ENCODE data around the gene CLCN5. TPM values are rescaled to one million over a fixed set of nuclear protein-coding genes. Genes with fewer than 3 reads are reported as not detected.

Gene CLCN5
- total RNA-seq, 1 donor from 2014 or later: 8.7 TPM

DNA sequence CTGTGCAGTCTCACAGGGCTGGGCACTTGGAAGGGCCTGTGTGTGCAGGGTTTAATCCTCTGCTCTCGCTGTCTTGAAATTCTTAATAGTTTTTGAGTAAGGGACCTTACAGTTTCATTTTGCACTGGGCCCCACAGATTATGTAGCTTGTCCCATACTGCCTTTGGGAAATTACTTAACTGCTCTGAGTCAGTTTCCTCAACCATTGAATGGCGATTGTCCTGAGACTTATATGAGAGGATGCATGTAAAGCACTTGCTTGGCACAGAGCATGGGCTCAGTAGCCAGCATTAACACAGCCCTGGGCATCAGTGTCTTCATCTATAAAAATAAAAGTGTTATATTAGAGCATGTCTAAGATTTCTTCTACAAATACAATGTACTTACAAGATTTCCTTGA, 55.8 kb downstream of the CLCN5 start:
- TF ChIP-seq, protein P1, sequence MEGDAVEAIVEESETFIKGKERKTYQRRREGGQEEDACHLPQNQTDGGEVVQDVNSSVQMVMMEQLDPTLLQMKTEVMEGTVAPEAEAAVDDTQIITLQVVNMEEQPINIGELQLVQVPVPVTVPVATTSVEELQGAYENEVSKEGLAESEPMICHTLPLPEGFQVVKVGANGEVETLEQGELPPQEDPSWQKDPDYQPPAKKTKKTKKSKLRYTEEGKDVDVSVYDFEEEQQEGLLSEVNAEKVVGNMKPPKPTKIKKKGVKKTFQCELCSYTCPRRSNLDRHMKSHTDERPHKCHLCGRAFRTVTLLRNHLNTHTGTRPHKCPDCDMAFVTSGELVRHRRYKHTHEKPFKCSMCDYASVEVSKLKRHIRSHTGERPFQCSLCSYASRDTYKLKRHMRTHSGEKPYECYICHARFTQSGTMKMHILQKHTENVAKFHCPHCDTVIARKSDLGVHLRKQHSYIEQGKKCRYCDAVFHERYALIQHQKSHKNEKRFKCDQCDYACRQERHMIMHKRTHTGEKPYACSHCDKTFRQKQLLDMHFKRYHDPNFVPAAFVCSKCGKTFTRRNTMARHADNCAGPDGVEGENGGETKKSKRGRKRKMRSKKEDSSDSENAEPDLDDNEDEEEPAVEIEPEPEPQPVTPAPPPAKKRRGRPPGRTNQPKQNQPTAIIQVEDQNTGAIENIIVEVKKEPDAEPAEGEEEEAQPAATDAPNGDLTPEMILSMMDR (IDR thresholded peaks at IDR 0.05): no peak
- Histone ChIP-seq H3K9me3 (ENCODE audit: low read depth) (no peaks in the 10 kb centered on the region), H3K9ac (no peak overlapping the region), H3K4me3 (no peak overlapping the region), H3K36me3 (no peaks in the 10 kb centered on the region), H3K27ac (no peak overlapping the region), H2AFZ (replicated peaks) (no peak overlapping the region), H3F3A (ENCODE audit: low read depth) (no peaks in the 10 kb centered on the region), H3K4me2 (no peak overlapping the region), H3K79me2 (ENCODE audit: low read depth) (no peaks in the 10 kb centered on the region), H3K27me3 (no peaks in the 10 kb centered on the region), H3K4me1 (peaks cover 8% of the 10 kb centered on the region), H4K20me1 (ENCODE audit: low read depth) (no peaks in the 10 kb centered on the region)
- no peaks in the 10 kb centered on the region for H3K36me3 Mint-ChIP-seq
- no peak overlapping the region for H3K27ac Mint-ChIP-seq
- no peak overlapping the region for H3K4me3 Mint-ChIP-seq
- H3K4me1 Mint-ChIP-seq: peaks cover 23% of the 10 kb centered on the region
- H3K9me3 Mint-ChIP-seq: peaks cover 3% of the 10 kb centered on the region
- no peaks in the 10 kb centered on the region for H3K27me3 Mint-ChIP-seq (ENCODE audit: insufficient read depth, low read depth)
- DNase-seq (ENCODE audit: low spot score): no peak

DNA sequence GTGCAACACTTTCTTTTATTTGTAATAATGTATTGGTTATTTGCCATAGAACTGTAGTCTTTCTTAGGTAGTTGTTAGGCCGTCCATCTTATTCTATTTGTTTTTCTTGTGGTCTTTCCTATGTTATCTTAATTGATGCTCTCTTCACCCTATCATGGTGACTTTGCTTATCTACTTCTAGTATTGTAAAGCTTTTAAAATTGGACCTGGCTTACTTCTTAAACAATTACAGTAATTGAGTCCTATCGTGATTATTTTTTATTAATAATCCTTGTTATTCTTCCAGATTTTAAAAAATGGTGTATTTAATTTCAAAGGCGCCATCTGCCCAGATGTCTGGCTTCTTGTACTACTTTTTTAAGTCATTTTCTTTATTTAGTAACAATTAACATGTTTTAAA, 63.7 kb downstream of the CLCN5 start:
- no peak for DNase-seq (ENCODE audit: low spot score)
- peaks cover 21% of the 10 kb centered on the region for H3K4me1 Mint-ChIP-seq
- H3K36me3 Mint-ChIP-seq: no peaks in the 10 kb centered on the region
- Histone ChIP-seq H3K4me3 (no peak overlapping the region), H3K27ac (no peak overlapping the region), H3K4me2 (no peak overlapping the region), H3K9ac (no peak overlapping the region), H4K20me1 (ENCODE audit: low read depth) (no peaks in the 10 kb centered on the region), H3F3A (ENCODE audit: low read depth) (no peaks in the 10 kb centered on the region), H3K4me1 (peaks cover 12% of the 10 kb centered on the region), H3K36me3 (no peaks in the 10 kb centered on the region), H3K9me3 (ENCODE audit: low read depth) (peaks cover 4% of the 10 kb centered on the region), H3K79me2 (ENCODE audit: low read depth) (no peaks in the 10 kb centered on the region), H3K27me3 (no peaks in the 10 kb centered on the region), H2AFZ (replicated peaks) (no peak overlapping the region)
- no peak overlapping the region for H3K4me3 Mint-ChIP-seq
- H3K27me3 Mint-ChIP-seq (ENCODE audit: insufficient read depth, low read depth): no peaks in the 10 kb centered on the region
- TF ChIP-seq EZH2phosphoT487 (IDR thresholded peaks at IDR 0.05) (no peak), EZH2 (IDR thresholded peaks at IDR 0.05) (no peak)
- TF ChIP-seq, protein P1 (IDR thresholded peaks at IDR 0.05): no peak
- H3K9me3 Mint-ChIP-seq: peaks cover 3% of the 10 kb centered on the region
- no peak overlapping the region for H3K27ac Mint-ChIP-seq

DNA sequence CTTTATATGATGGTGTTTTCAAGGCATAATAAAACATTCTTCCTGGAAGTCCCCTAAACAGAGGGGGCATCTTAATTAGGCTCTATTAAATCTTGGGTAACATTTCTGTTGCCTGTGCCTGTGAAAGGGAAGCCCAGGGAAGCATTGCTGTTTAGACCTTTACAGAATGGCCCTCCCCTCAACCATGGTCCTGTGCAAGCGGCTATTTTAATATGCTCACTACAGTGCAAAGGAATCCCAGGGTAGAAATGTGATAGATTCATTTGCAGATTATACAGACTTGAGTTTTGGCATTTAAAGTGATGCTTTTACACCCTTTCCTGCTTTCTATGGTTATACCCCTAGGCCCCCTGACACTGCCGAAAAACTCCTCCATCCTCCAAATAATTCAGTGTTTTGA, 65.3 kb downstream of the CLCN5 start:
- H3K79me2 ChIP-seq (ENCODE audit: low read depth): no peaks in the 10 kb centered on the region
- Mint-ChIP-seq H3K36me3 (no peaks in the 10 kb centered on the region), H3K9me3 (peaks cover 3% of the 10 kb centered on the region), H3K4me1 (peaks cover 13% of the 10 kb centered on the region), H3K27me3 (ENCODE audit: insufficient read depth, low read depth) (no peaks in the 10 kb centered on the region), H3K27ac (no peak overlapping the region), H3K4me3 (no peak overlapping the region)
- no peaks in the 10 kb centered on the region for H4K20me1 ChIP-seq (ENCODE audit: low read depth)
- no peaks in the 10 kb centered on the region for H3K27me3 ChIP-seq
- H3K9me3 ChIP-seq (ENCODE audit: low read depth): peaks cover 4% of the 10 kb centered on the region
- peaks cover 4% of the 10 kb centered on the region for H3K4me1 ChIP-seq
- no peak overlapping the region for H3K27ac ChIP-seq
- H3K36me3 ChIP-seq: no peaks in the 10 kb centered on the region
- H3K4me3 ChIP-seq: no peak overlapping the region
- no peak overlapping the region for H3K4me2 ChIP-seq
- H3K9ac ChIP-seq: no peak overlapping the region
- TF ChIP-seq EZH2phosphoT487 (IDR thresholded peaks at IDR 0.05): no peak
- no peak for TF ChIP-seq EZH2 (IDR thresholded peaks at IDR 0.05)
- TF ChIP-seq, protein P1 (IDR thresholded peaks at IDR 0.05): no peak
- DNase-seq (ENCODE audit: low spot score): no peak
- no peaks in the 10 kb centered on the region for H3F3A ChIP-seq (ENCODE audit: low read depth)
- no peak overlapping the region for H2AFZ ChIP-seq (replicated peaks)

DNA sequence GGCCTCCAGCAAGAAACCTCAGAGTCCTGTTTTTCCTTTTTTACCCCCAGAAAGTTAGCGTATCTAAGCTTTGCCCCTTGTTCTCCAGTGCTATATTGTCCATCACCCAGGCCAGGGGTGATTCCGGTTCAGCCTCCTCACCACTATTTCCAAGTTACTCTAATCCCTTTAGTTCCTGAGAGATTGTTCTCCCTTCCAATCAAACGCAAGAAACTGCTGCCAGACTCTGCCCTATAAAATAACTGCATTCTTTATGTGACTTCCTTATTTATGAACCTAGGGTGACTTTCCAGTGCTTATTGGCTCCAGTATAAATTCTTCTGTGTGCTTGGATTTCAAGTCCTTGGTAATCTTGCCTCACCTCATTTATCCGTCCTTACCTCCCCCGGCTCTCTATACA, 65.7 kb downstream of the CLCN5 start:
- Histone ChIP-seq H3K4me1 (peaks cover 4% of the 10 kb centered on the region), H4K20me1 (ENCODE audit: low read depth) (no peaks in the 10 kb centered on the region), H2AFZ (replicated peaks) (no peak overlapping the region), H3K4me3 (no peak overlapping the region), H3K27me3 (no peaks in the 10 kb centered on the region), H3F3A (ENCODE audit: low read depth) (no peaks in the 10 kb centered on the region), H3K9me3 (ENCODE audit: low read depth) (peaks cover 4% of the 10 kb centered on the region), H3K36me3 (no peaks in the 10 kb centered on the region), H3K9ac (no peak overlapping the region), H3K4me2 (no peak overlapping the region), H3K27ac (no peak overlapping the region), H3K79me2 (ENCODE audit: low read depth) (no peaks in the 10 kb centered on the region)
- peak overlapping the region; percentile 19 for H3K4me3 Mint-ChIP-seq
- H3K9me3 Mint-ChIP-seq: peaks cover 3% of the 10 kb centered on the region
- peak overlapping the region; percentile 80 for H3K27ac Mint-ChIP-seq
- no peaks in the 10 kb centered on the region for H3K27me3 Mint-ChIP-seq (ENCODE audit: insufficient read depth, low read depth)
- H3K4me1 Mint-ChIP-seq: peaks cover 9% of the 10 kb centered on the region
- H3K36me3 Mint-ChIP-seq: no peaks in the 10 kb centered on the region
- no peak for TF ChIP-seq EZH2 (IDR thresholded peaks at IDR 0.05)
- no peak for TF ChIP-seq EZH2phosphoT487 (IDR thresholded peaks at IDR 0.05)
- TF ChIP-seq, protein P1 (IDR thresholded peaks at IDR 0.05): no peak
- DNase-seq (ENCODE audit: low spot score): no peak
